HG02938 (cell line): ENCODE results near the gene PRDM15.
"Not testable (repeated sequence)": the region's sequence is repeated elsewhere in the genome, so short reads cannot be mapped to it uniquely, and the experiment has no call there.

Experiments used
- ATAC-seq: cut with Tn5 transposase; IDR thresholded peaks from one replicate; pipeline ENCODE4 v1.9.1; 2021; ENCODE audit warnings: mild to moderate bottlenecking, moderate library complexity; ENCODE audit not compliant: unreplicated experiment

Gene PRDM15

GRCh38 chr21:41810597-41810932, 68.6 kb downstream of the PRDM15 start:
- no peak for ATAC-seq

DNA sequence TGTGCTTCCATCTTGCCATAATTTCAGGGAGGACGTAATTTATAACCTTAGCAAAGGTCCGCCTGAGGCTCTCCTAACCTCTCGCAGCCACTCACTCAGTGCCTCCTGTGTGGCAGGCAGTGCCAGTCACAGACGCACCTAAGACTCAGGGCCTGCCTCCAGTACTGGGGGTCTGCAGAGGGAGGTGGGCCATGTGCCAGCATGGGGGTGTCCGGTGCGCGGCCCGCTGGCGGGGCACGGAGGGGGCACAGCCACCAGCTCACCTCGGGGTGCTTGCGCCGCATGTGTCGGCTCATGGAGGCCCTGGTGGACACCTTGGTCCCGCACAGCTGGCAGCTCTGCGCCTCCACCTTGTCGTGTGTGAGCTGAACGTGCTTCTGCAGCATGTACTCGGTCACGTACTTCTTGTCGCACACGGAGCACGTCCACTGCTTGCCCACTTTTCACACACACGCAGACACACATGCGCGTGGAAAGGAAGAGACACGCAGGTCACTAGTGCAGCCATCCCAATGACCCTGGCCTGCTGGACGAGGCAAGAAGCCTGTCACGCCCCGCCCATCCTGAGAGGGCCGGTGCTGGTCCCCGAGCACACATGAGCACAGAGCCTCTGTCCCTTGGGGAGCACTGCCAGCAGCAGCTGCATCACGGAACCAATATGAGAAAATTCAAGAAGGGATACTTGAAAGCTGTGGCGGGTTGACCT, 69.1 kb downstream of the PRDM15 start:
- no peak for ATAC-seq

DNA sequence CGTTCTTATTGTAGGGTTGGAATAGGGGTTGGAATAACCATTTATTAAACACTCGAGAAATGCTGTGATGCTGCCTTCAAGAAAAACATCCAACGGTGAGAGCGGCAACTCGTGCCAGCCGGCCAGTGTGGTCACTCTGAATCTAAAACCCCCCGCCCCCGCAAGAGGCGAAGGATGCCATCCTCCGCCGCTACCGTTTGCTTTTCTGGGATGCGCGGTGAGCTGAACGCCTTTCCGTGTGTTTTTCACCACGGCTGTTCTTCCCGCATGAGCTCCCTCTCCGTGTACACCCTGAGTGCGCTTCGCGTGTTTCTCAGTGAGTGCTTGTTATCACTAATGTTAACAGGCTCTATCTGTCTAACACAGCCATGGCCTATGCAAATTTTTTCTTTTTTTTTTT, 70.3 kb downstream of the PRDM15 start:
- ATAC-seq = no peak

- ATAC-seq = no peak
These were observed 71.0 kb downstream of the PRDM15 start for GRCh38 chr21:41808094-41808493.

GRCh38 chr21:41806773-41807172, 72.4 kb downstream of the PRDM15 start:
- ATAC-seq = no peak

- no peak for ATAC-seq
These were observed 73.5 kb downstream of the PRDM15 start for GRCh38 chr21:41805643-41806042.

DNA sequence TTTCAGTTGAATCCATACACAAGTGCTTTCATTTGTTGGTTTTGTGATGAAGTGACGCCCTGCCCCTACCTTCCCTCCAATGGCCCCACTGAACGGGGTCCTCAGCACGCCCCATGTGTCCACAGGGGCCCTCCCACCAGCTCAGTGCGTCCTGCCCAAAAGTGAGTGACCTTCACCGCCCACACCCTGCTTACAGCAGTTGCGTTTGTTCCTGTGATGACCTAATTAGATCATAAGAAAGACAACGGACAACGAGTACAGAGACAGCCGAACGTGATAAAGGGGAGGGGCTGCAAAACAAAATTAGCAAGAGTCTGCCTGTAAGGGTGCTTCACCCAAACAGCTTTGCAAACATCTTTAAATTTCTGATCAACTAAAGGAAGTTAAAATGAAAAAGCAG, 74.1 kb downstream of the PRDM15 start:
- ATAC-seq = no peak

GRCh38 chr21:41804381-41804780, 74.8 kb downstream of the PRDM15 start:
- ATAC-seq = no peak

DNA sequence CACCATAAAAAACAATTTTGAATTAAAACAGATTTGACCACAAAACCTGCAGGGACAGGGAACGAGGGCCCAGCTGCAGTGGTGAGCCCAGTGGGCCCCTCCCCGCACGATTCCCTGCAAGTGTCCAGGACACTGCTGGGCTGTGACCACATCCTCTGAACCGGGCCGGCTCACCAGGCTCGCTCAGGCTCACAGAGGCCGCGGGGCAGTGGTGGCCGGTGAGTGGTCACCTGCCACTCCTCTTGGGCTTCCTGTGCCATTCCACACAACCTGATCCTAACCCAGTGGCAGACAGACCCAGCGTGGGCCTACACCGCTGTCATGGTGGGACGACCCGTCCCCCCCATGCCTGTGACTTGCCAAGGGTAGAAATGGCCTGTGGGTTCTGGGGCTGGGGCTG, 75.8 kb downstream of the PRDM15 start:
- ATAC-seq = no peak

- no peak for ATAC-seq
These were observed 76.5 kb downstream of the PRDM15 start for GRCh38 chr21:41802684-41803083.

GRCh38 chr21:41802198-41802584, 77.0 kb downstream of the PRDM15 start:
- ATAC-seq = no peak

DNA sequence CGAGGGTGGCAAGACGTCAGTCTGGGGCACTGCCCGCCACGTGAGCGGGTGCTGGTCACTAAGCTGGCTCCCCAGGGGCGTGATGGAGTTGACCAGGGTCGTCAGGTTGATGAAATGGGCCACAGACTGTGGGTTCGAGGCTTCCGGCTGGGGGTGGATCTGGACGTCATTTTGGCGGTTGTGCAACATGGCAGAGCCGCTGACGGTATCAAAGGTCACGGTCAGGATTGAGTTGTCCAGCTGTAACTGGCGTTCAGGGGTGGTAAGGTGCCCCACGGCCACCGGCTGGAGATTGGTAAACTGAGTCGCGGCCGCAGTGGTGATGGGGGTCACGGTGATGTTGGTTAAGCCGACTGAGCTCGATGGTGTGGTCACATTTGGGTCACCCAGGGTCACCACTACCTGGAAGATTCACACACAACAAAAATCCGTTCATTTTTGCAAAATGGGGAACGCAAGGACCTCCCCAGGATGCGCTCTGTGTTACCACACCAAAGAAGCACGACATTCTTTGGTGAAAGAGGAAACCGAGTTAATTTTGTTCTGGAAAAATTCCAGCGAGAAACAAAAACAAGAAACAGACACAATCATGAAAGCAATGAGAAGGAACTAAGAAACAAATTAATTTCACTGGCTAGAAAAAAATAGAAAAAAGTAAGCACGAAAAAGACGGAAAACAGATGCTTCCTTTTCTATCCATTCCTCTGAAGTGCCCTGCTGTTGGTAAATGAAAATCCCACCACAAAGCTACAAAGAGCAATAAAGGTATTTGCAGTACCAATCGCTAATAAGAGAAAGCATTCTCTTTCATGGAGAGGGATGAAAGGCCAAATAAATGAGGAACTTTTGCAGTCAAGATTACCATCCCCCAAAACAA, 77.6 kb downstream of the PRDM15 start:
- ATAC-seq = no peak

GRCh38 chr21:41800425-41801320, 78.5 kb downstream of the PRDM15 start:
- ATAC-seq = no peak

GRCh38 chr21:41799763-41800162, 79.4 kb downstream of the PRDM15 start:
- ATAC-seq = no peak

- ATAC-seq = no peak
These were observed 80.8 kb downstream of the PRDM15 start for GRCh38 chr21:41798326-41798725.

GRCh38 chr21:41796476-41797080, 82.6 kb downstream of the PRDM15 start:
- no peak for ATAC-seq

GRCh38 chr21:41795726-41796125, 83.4 kb downstream of the PRDM15 start:
- no peak for ATAC-seq

DNA sequence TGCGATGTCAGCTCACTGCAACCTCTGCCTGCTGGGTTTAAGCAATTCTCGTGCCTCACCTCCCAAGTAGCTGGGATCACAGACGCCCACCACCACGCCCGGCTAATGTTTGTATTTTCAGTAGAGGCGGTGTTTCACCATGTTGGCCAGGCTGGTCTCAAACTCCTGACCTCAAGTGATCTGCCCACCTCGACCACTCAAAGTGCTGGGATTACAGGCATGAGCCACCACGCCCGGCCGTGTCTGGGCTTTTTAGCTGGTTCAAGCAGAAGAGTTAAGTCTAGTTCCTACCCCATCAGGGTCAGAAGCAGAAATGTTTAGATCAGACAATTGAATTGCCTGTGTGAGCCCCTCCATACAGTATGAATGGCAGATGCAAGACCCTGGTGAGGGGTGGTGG, 84.5 kb downstream of the PRDM15 start:
- ATAC-seq = no peak

GRCh38 chr21:41792711-41793110, 86.4 kb downstream of the PRDM15 start:
- ATAC-seq = no peak

DNA sequence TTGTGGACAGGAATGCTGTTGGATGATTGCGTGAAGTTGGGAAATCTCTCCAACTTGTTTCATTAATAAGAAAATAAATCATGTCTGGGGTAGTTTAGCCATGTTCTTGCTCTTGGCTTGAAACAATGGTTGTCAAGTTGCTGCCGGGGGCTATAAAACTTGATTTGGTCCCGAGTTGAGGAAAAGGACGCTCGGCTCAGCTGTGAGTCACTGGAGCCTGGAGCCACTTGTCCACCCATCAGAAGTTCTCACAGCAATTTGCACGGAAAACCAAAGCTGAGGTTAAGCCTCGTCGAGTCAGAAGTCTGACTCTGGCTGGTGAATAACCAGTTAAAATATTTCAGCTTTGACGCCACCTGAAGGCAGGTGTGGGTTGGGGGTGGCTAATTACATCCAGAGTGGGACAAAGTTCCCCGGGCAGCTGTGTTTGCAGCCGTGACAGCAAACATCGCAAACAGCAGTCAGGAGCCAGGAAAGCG, 92.6 kb downstream of the PRDM15 start:
- no peak for ATAC-seq

GRCh38 chr21:41785262-41785661, 93.9 kb downstream of the PRDM15 start:
- not testable (repeated sequence) for ATAC-seq
